Stimulated activated CD8-positive, alpha-beta memory T cell treated with anti-CD3 and anti-CD28 coated beads, Interleukin-12 subunit alpha, Interleukin-12 subunit beta, amount 100 ng/mL, for 4 hours (primary cell): ENCODE measurements around the gene NAPG.
"Not testable (repeated sequence)": the region's sequence is repeated elsewhere in the genome, so short reads cannot be mapped to it uniquely, and the experiment has no call there.

Experiments used
- DNase-seq: peaks from one replicate; pipeline ENCODE4 v3.0.0-alpha.2; 2020; ENCODE audit warnings: low read depth

NAPG gene

DNA sequence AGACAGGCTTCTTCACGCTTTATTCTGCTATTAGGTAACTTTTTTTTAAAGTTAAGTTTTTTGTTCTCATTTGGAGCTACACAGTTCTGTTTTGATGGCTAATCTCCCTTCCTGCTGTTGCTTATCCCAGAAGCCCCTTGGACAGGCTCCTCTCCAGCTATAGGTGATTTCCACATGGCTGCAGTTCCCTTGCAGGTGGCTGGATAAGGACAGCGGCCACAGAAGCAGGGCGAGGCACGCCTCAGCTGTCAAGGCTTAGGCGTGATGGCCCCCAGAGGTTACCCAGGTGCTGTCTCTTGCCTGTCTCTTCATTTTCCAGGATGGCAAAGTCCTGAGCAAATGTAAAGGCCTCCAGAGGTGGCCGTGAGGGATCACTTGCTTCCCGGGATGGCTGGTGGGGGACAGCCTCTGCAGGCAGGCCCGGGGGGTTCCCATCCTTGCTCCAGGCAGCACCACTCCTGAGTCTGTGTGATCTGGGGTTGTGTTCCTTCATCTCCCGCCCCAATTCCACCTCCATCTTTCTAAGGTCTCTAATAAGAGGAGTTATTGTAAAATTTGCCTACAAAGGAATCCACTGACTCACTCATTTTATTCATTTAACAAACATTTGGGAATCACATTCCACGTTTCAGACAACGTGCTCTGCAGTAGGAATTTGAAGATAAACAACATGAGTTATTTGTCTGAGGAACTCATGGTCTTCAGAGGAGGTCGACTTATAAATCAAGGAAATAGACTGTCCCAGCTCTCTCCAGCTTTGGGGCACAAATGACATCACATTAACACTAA, 53.4 kb downstream of the NAPG start:
- DNase-seq, result no peak

DNA sequence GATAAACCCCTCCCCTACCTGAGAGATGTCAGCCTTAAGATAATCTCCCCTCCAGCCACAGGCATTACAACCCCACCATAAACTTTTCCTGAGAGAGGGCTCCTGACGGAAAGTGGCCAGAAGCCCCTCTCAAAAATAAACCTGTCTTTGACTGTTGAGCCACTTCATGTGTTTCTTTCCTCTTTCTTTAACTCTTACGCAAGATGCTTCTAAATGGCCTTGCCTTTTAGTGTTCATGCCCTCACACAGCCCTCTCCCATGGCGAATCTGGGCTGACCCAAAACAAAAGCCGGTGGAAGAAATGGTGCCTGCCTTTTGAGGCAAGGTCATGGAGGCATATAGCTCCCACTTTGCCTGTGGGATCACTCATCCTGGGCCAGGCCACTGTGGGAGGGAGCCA, 54.4 kb downstream of the NAPG start:
- no peak for DNase-seq

DNA sequence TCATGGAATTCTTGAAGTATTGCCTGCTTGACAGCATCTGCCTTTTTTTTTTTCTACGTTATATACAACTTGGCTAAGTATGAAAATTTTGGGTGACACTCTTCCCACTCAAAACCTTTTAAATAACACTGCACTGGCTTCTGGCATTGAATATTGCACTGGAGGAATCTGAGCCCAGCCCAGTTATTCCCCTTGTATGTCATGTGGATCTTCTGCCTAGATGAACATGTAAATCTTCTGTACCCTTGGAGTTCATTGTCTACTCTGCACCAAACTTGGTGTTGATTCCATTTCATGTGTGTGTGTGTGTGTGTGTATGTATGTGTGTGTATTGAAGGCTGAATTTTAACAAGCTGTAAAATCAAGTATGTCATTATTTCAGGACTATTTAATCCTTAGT, 59.4 kb downstream of the NAPG start:
- DNase-seq, result no peak

DNA sequence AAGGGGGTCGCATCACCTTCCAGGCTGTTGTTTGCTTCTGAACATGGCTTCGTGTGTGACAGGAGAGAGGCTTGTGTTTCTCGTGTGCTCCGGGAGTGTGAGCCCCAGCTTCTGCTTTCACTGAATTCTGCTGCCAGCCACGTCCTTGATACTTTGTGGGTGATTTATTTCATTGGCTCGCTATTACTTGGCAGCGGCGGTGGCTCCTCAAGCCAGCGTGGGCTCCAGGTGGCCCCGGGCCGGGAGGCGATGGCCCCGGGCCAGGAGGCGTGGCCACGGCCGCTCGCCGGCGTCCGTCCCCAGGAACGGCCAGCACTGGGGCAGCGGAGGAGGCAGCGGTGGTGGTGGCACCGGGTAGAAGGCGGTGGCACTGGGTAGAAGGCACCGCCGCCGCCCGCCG, 63.1 kb downstream of the NAPG start:
- DNase-seq, result no peak

DNA sequence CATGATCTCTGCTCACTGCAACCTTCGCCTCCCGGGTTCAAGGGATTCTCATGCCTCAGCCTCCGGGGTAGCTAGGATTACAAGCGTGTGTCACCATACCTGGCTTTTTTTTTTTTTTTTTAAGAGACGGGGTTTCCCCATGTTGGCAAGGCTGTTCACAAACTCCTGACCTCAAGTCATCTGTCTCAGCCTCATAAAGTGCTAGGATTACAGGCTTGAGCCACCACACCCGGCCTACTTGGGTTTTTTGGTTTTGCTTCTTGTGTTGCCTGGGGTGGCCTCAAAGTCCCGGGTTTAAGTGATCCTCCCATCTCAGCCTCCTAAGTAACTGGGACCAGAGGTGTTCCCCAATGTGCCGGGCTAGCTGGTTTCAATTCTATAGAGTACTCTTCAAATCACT, 64.6 kb downstream of the NAPG start:
- DNase-seq, result no peak

DNA sequence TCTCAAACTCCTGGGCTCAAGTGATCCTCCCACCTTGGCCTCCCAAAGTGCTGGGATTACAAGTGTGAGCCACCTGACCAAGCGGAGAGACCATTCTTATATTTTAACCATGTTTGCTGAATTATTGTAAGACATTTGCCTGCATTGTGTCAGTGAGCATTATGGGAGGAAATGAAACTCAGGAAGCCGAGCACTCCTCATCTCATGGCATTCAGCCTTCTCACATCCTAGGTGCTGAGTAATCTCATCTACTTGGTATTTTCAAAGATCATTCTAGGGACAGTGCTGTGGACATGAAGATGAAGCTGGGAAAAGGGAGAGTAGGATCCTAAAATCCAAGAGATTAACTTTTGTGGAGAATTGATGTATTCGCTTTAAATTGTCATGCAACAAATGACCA, 66.1 kb downstream of the NAPG start:
- DNase-seq, result no peak

DNA sequence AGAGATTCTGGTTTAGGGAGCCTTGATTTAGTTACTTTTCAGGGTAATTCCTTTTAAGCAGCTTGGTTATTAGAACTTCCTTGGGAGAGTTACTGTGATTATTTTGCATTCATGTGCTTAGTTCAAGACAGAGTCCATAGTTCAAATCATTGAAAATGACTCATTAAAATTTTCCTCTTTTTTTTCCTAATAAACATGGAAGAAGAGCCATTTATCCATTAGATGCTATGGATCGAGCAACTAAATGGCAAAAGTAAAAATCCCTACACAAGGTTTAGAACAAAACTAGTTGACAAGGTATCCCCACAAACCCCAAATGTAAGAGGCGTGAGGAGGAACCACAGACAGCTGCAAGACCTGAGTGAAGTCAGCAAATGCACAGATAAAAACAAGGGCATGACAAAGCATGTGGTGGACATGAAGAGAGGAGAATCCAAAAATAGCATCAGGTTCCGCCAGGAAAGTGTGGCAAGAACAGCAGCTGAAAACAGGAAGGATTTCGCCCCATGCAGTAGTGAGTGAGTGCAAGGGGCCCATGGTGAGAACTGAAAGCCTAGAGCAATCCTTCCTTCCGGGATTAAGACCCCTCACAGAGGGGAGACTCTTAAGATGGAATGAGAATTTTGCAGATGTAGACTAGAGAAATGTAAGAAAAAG, 67.7 kb downstream of the NAPG start:
- DNase-seq, result not testable (repeated sequence)

DNA sequence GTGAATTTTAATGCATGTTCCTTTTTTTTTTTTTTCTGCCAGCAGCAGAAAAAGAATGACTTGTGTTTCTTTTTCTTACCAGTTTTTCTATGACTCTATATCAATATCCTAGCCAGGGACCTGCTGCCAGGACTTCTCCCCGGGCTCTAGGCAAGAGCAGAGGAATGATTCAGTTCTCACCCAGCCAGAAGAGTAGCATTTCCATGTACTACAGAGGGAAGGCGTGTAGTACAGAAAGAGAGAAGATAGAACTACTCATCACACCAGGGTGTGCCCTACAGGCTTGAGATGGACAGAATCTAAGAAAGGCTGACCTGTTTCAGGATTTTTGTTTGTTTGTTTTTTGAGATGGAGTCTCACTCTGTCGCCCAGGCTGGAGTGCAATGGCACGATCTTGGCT, 70.1 kb downstream of the NAPG start:
- not testable (repeated sequence) for DNase-seq

DNA sequence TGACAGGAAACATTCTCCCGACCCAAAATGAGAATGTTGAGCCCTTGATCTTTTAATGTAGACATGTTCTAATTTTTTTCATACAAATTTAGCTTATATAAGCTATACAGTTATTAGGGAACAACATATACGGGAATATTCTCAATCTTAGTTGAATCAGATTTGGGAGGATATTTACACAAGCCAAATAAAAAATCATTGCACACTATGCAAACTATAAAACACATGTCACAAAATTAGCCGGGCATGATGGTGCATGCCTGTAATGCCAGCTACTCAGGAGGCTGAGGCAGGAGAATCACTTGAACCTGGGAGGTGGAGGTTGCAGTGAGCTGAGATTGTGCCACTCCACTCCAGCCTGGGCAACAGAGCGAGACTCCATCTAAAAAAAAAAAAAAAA, 71.9 kb downstream of the NAPG start:
- DNase-seq, result not testable (repeated sequence)

DNA sequence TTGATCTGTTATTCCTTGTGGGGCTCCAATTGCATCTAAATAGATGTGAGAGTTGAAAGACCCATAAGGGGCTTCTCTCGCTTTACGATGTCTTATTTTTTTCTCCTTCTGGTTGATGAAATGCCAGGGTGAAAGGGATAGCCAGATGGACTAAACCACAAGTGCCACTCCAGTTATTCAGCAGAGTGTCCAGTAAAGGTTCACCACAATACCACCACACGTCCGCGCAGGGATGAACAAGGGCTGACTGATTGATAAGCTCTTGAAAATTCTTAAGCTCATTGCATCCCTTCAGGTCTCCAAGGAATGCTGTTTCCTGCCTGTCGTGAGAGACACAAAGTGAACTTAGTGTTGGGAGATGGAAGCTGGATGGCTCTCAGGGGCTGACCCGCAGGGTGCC, 74.9 kb downstream of the NAPG start:
- DNase-seq, result not testable (repeated sequence)
